ENCODE data around the gene PRKAA2. TPM values are rescaled to one million over a fixed set of nuclear protein-coding genes. Genes with fewer than 3 reads are reported as not detected.
A peak's percentile ranks its signal among the peaks of the same experiment; 100 is the strongest.

Gene PRKAA2
- total RNA-seq, 1 experiment from 2014 or later = 62.4 TPM

- no peak for DNase-seq (ENCODE audit: extremely low read depth, low read depth)
Measured at GRCh38 chr1:56654126-56654923, 9.2 kb downstream of the PRKAA2 start.

GRCh38 chr1:56655991-56656613 is 11.0 kb downstream of the PRKAA2 start:
- no peak for DNase-seq (ENCODE audit: extremely low read depth, low read depth)

- DNase-seq (ENCODE audit: extremely low read depth, low read depth) = no peak
Measured at GRCh38 chr1:56658254-56658653, 13.1 kb downstream of the PRKAA2 start.

GRCh38 chr1:56660293-56660692 is 15.2 kb downstream of the PRKAA2 start:
- no peak for DNase-seq (ENCODE audit: extremely low read depth, low read depth)

GRCh38 chr1:56663846-56664245 is 18.7 kb downstream of the PRKAA2 start:
- no peak for DNase-seq (ENCODE audit: extremely low read depth, low read depth)

GRCh38 chr1:56665384-56665783 is 20.3 kb downstream of the PRKAA2 start:
- no peak for DNase-seq (ENCODE audit: extremely low read depth, low read depth)

- no peak for DNase-seq (ENCODE audit: extremely low read depth, low read depth)
Measured at GRCh38 chr1:56666112-56666608, 21.0 kb downstream of the PRKAA2 start.

- DNase-seq (ENCODE audit: extremely low read depth, low read depth) = no peak
Measured at GRCh38 chr1:56670350-56670749, 25.2 kb downstream of the PRKAA2 start.

- DNase-seq (ENCODE audit: extremely low read depth, low read depth) = no peak
Measured at GRCh38 chr1:56671085-56671484, 26.0 kb downstream of the PRKAA2 start.

GRCh38 chr1:56671542-56671941 is 26.4 kb downstream of the PRKAA2 start:
- no peak for DNase-seq (ENCODE audit: extremely low read depth, low read depth)

GRCh38 chr1:56672579-56672978 is 27.5 kb downstream of the PRKAA2 start:
- no peak for DNase-seq (ENCODE audit: extremely low read depth, low read depth)

GRCh38 chr1:56675763-56676162 is 30.6 kb downstream of the PRKAA2 start:
- DNase-seq (ENCODE audit: extremely low read depth, low read depth) = no peak

- DNase-seq (ENCODE audit: extremely low read depth, low read depth) = peak; percentile 82
Measured at GRCh38 chr1:56676571-56677035, 31.5 kb downstream of the PRKAA2 start.

- no peak for DNase-seq (ENCODE audit: extremely low read depth, low read depth)
Measured at GRCh38 chr1:56683569-56683968, 38.5 kb downstream of the PRKAA2 start.

GRCh38 chr1:56686169-56686568 is 41.1 kb downstream of the PRKAA2 start:
- DNase-seq (ENCODE audit: extremely low read depth, low read depth) = no peak

- peak; percentile 58 for DNase-seq (ENCODE audit: extremely low read depth, low read depth)
Measured at GRCh38 chr1:56688522-56689026, 43.5 kb downstream of the PRKAA2 start.

GRCh38 chr1:56696663-56697062 is 51.5 kb downstream of the PRKAA2 start:
- no peak for DNase-seq (ENCODE audit: extremely low read depth, low read depth)

GRCh38 chr1:56703747-56704146 is 58.6 kb downstream of the PRKAA2 start:
- DNase-seq (ENCODE audit: extremely low read depth, low read depth) = no peak

- no peak for DNase-seq (ENCODE audit: extremely low read depth, low read depth)
Measured at GRCh38 chr1:56707379-56707778, 62.3 kb downstream of the PRKAA2 start.

GRCh38 chr1:56709269-56709880 is 64.3 kb downstream of the PRKAA2 start:
- DNase-seq (ENCODE audit: extremely low read depth, low read depth) = peak; percentile 58

- no peak for DNase-seq (ENCODE audit: extremely low read depth, low read depth)
Measured at GRCh38 chr1:56709995-56710394, 64.9 kb downstream of the PRKAA2 start.

Data from NCI-H460 (cell line).